Right atrium auricular region (tissue), 2 donors: ENCODE results near the gene UXS1. TPM values are rescaled to one million over a fixed set of nuclear protein-coding genes. Genes with fewer than 3 reads are reported as not detected.

Experiments used
- DNase-seq: peaks from one replicate; pipeline ENCODE4 v3.0.0-alpha.2; 2019; ENCODE audit warnings: low spot score
- H3K27ac ChIP-seq, 2 donors: fragments of 200-600 bp; sonication (generic); 1 replicate in 1 of 2; 2 replicates in 1 of 2; pipeline ENCODE4 v1.5.1; 2016 to 2019
- H3K27me3 ChIP-seq, 2 donors: fragments of 200-600 bp; sonication (generic); one replicate each; pipeline versions ENCODE4 v1.5.1 to v1.6.0; 2017 to 2019
- H3K36me3 ChIP-seq: fragments of 200-600 bp; sonication (generic); one replicate; pipeline ENCODE4 v1.5.1; 2016
- H3K4me1 ChIP-seq, 2 donors: fragments of 200-600 bp; sonication (generic); one replicate each; pipeline versions ENCODE4 v1.5.1 to v1.6.0; 2017 to 2019
- H3K4me3 ChIP-seq, 2 donors: fragments of 200-600 bp; sonication (generic); 1 replicate in 1 of 2; 2 replicates in 1 of 2; pipeline ENCODE4 v1.5.1; 2017 to 2019; ENCODE audit warnings: mild to moderate bottlenecking in 1 of 2, moderate library complexity in 1 of 2
- H3K9me3 ChIP-seq, 2 donors: fragments of 200-600 bp; sonication (generic); one replicate each; pipeline ENCODE4 v1.5.1; 2019
- CTCF ChIP-seq, 2 donors: fragments of 200-600 bp; sonication (generic); IDR thresholded peaks; one replicate each; pipeline ENCODE4 v1.5.1; 2019; ENCODE audit warnings: antibody characterized with exemption in 2 of 2
- total RNA-seq, 2 donors: library from RNA; depleted of rRNA; stranded (reverse); fragments of >200 nt; gene quantifications; one replicate each; pipeline ENCODE4 v1.1.0, GENCODE V29; 2016

The UXS1 gene
- total RNA-seq, 2 donors from 2014 or later: 25.0 to 33.5 TPM

GRCh38 chr2:106105151-106105922, 88.8 kb downstream of the UXS1 start:
- DNase-seq: no peak
- no peak overlapping the region for H3K4me3 ChIP-seq
- TF ChIP-seq CTCF (IDR thresholded peaks at IDR 0.05): no peak

DNA sequence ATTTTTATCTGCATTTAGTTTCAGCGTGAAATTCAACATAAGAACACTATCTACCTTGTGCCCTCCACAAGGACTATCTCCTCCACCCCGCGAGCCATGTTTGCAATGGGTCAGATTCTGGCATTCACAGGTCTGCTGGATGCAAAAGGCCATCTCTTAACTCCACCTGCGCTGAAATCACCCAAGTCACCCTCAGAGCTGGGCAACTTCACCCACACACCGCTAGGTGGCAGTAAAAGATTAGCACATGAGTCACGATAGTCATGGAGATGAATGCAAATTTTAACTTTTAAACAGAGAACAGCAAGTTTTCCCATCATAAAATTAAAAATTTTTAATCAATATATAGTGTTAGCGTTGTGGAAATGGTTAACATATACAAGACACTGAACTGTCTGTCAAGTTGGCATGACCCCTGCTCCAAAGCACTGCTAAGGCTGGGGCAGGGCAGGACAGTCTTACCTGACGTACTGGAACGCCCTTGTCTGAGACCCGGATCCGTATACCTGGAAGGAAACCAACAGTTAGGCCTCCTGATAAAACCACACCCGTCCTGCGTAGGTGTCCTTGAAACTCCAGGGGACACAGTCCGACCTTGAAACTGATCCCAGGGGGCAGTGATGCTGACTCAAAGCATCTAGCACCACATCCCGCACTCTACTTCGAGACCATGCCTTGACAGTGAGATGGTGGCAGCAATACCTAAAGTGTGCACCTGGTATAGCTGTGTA, 89.6 kb downstream of the UXS1 start:
- no peak for DNase-seq
- no peaks in the 10 kb centered on the region for H3K9me3 ChIP-seq
- no peaks in the 10 kb centered on the region for H3K27me3 ChIP-seq
- peaks cover 10% of the 10 kb centered on the region for H3K36me3 ChIP-seq
- no peak overlapping the region for H3K4me3 ChIP-seq
- H3K4me1 ChIP-seq: no peaks in the 10 kb centered on the region
- no peak overlapping the region for H3K27ac ChIP-seq
- TF ChIP-seq CTCF (IDR thresholded peaks at IDR 0.05): peak; percentile 83 to 96

More at GRCh38 chr2:106105151-106105922, 88.8 kb downstream of the UXS1 start:
- Histone ChIP-seq H3K9me3 (no peaks in the 10 kb centered on the region), H3K27ac (no peak overlapping the region), H3K27me3 (no peaks in the 10 kb centered on the region), H3K36me3 (peaks cover 5% of the 10 kb centered on the region), H3K4me1 (no peaks in the 10 kb centered on the region)

DNA sequence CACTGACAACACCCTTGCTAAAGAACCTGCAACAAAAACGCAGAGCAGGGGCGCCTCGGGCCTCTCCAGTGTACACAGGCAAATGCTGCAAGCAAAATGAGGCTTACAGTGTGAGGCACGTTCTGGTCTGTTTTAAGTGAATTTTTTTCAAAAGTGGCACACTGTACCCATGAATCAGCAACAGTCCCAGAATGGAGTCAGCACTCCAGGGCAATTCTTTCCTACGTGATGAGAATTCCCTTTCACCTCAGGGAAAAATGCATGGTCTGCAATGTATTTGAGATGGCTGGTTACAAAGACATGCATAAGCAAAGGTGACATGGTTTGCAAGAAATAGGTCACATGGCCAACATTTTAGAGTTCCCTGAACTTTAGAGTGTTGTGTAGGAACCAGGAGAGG, 94.4 kb downstream of the UXS1 start:
- no peak for TF ChIP-seq CTCF (IDR thresholded peaks at IDR 0.05)
- Histone ChIP-seq H3K36me3 (peaks cover 16% of the 10 kb centered on the region), H3K27ac (no peak overlapping the region)

GRCh38 chr2:106098664-106099063, 95.4 kb downstream of the UXS1 start:
- H3K36me3 ChIP-seq: peaks cover 16% of the 10 kb centered on the region
- no peak for DNase-seq
- H3K4me1 ChIP-seq: no peaks in the 10 kb centered on the region
- no peaks in the 10 kb centered on the region for H3K27me3 ChIP-seq
- no peak overlapping the region for H3K27ac ChIP-seq
- TF ChIP-seq CTCF (IDR thresholded peaks at IDR 0.05): no peak
- no peaks in the 10 kb centered on the region for H3K9me3 ChIP-seq
- H3K4me3 ChIP-seq: no peak overlapping the region

More for the DNA sequence above, 94.4 kb downstream of the UXS1 start:
- H3K4me1 ChIP-seq: no peaks in the 10 kb centered on the region
- H3K27me3 ChIP-seq: no peaks in the 10 kb centered on the region
- H3K4me3 ChIP-seq: no peak overlapping the region
- DNase-seq: no peak
- no peaks in the 10 kb centered on the region for H3K9me3 ChIP-seq

DNA sequence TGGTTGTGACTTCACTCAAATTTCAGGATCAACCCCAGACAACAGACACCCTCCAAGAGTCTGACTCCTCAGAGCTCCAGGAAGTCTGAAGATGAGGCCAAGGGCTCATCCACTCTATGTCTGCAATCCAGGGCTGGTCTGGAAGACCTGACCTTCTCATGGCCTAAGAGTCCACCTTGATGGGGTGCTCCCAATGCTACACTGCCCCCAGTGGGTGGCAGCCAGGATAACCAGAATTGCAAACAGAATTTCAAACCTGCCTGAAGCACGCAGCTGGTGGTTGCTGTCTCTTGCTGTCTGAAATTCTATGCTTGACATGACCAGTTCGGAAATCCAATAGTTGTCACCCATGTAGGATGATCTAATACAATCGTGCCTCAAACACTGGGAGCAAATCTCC, 96.0 kb downstream of the UXS1 start:
- DNase-seq: no peak
- peak in 1 of 2 donors; percentile 57 for TF ChIP-seq CTCF (IDR thresholded peaks at IDR 0.05)
- Histone ChIP-seq H3K9me3 (no peaks in the 10 kb centered on the region), H3K4me1 (no peaks in the 10 kb centered on the region), H3K27me3 (no peaks in the 10 kb centered on the region), H3K36me3 (peaks cover 16% of the 10 kb centered on the region), H3K4me3 (no peak overlapping the region), H3K27ac (no peak overlapping the region)
